PC-9 (cell line): Measurements from ENCODE around the gene DENND2A.

Experiments used
- CTCF ChIP-seq: fragments of 200-600 bp; sonication (generic); conservative IDR thresholded peaks from 2 replicates; pipeline ENCODE4 v1.6.1; 2017; ENCODE audit warnings: mixed run types, antibody characterized with exemption, mild to moderate bottlenecking, moderate library complexity
- EZH2 ChIP-seq: fragments of 200-600 bp; sonication (generic); IDR thresholded peaks from 2 replicates; pipeline ENCODE4 v1.8.0; 2017; ENCODE audit warnings: antibody characterized with exemption, low read depth

GRCh38 chr7:140497241-140497769 is 143.3 kb downstream of the DENND2A start:
- no peak for TF ChIP-seq CTCF
- TF ChIP-seq EZH2 = no peak
